ENCODE data around the gene POTED.
"Not testable (repeated sequence)": the region's sequence is repeated elsewhere in the genome, so short reads cannot be mapped to it uniquely, and the experiment has no call there.

Gene POTED

GRCh38 chr21:13609477-13609876 lies at the start of gene POTED:
POTED (plus strand) TSS chr21:13609777; CDS start chr21:13610229, 452 bp downstream.
- H3K9me3 Mint-ChIP-seq; H3K4me3 Mint-ChIP-seq; H3K27me3 Mint-ChIP-seq; H3K36me3 Mint-ChIP-seq (ENCODE audit: low read depth); H3K27ac Mint-ChIP-seq; H3K4me1 Mint-ChIP-seq (ENCODE audit: low read depth): not testable (repeated sequence)

DNA sequence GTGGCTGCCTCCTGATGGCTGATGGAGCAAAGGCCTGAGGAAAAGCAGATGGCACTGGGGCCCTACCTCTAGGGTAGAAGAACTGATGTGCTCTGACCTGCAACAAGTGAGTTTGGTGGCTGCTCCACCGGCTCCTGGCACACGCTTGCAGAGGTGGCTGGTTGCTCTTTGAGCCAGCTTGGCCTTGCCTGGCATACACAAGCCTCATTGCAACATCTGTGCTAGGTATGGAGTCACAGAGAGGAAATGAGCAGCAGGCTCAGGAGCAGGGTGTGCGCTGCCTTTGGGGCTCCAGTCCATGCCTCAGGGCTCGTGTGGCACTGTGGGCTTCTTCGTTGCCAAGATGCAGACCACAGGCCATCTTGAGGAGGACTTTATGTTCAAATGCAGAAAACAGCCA lies 40.5 kb downstream of the POTED start:
- H3K36me3 Mint-ChIP-seq (ENCODE audit: low read depth); H3K4me3 Mint-ChIP-seq; H3K4me1 Mint-ChIP-seq (ENCODE audit: low read depth); H3K9me3 Mint-ChIP-seq; H3K27ac Mint-ChIP-seq; H3K27me3 Mint-ChIP-seq: not testable (repeated sequence)

- H3K27me3 Mint-ChIP-seq; H3K27ac Mint-ChIP-seq; H3K36me3 Mint-ChIP-seq (ENCODE audit: low read depth); H3K4me1 Mint-ChIP-seq (ENCODE audit: low read depth); H3K4me3 Mint-ChIP-seq; H3K9me3 Mint-ChIP-seq: not testable (repeated sequence)
Observed at GRCh38 chr21:13651746-13652145, 42.2 kb downstream of the POTED start.
